Measurements from ENCODE around the gene GKAP1.

GKAP1 gene

GRCh38 chr9:83721509-83721908, 96.1 kb downstream of the GKAP1 start:
- TF ChIP-seq CTCF (IDR thresholded peaks at IDR 0.05; ENCODE audit: borderline replicate concordance, control extremely low read depth, extremely low read depth, insufficient read depth, missing control alignments) = no peak
- in situ Hi-C loops (cut with MboI; ENCODE audit: low sequenced_read_pairs, unreplicated experiment) = no loop called here
- no peak for DNase-seq (ENCODE audit: low spot score)

GRCh38 chr9:83715794-83716193, 101.8 kb downstream of the GKAP1 start:
- no peak for DNase-seq (ENCODE audit: low spot score)
- no peak for TF ChIP-seq CTCF (IDR thresholded peaks at IDR 0.05; ENCODE audit: borderline replicate concordance, control extremely low read depth, extremely low read depth, insufficient read depth, missing control alignments)
- in situ Hi-C loops (cut with MboI; ENCODE audit: low sequenced_read_pairs, unreplicated experiment) = no loop called here

- in situ Hi-C loops (cut with MboI; ENCODE audit: low sequenced_read_pairs, unreplicated experiment) = no loop called here
- no peak for TF ChIP-seq CTCF (IDR thresholded peaks at IDR 0.05; ENCODE audit: borderline replicate concordance, control extremely low read depth, extremely low read depth, insufficient read depth, missing control alignments)
- DNase-seq (ENCODE audit: low spot score) = no peak
Observed at GRCh38 chr9:83715221-83715620, 102.3 kb downstream of the GKAP1 start.

DNA sequence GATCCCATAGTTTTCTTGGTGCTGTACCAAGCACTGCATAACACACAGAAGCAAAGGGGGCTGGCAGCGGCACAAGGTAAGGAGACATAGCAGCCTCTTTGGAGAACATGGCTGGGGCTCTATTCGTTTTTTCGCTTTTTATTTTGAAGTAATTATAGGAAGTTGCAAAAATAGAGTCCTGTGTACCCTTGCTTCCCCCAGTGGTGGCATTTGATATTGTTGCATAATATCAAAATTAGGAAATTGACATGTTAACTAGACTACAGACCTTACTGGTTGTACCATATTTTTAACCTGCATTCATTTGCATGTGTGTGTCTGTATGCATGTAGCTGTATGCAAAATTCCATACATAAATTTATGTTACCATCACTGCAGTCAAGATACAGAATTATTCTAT, 103.2 kb downstream of the GKAP1 start:
- TF ChIP-seq CTCF (IDR thresholded peaks at IDR 0.05; ENCODE audit: borderline replicate concordance, control extremely low read depth, extremely low read depth, insufficient read depth, missing control alignments) = no peak
- in situ Hi-C loops (cut with MboI; ENCODE audit: low sequenced_read_pairs, unreplicated experiment) = no loop called here
- DNase-seq (ENCODE audit: low spot score) = no peak

- in situ Hi-C loops (cut with MboI; ENCODE audit: low sequenced_read_pairs, unreplicated experiment) = no loop called here
- peak; percentile 56 for TF ChIP-seq CTCF (IDR thresholded peaks at IDR 0.05; ENCODE audit: borderline replicate concordance, control extremely low read depth, extremely low read depth, insufficient read depth, missing control alignments)
- DNase-seq (ENCODE audit: low spot score) = peak; percentile 75
Observed at GRCh38 chr9:83708515-83709158, 108.9 kb downstream of the GKAP1 start.

DNA sequence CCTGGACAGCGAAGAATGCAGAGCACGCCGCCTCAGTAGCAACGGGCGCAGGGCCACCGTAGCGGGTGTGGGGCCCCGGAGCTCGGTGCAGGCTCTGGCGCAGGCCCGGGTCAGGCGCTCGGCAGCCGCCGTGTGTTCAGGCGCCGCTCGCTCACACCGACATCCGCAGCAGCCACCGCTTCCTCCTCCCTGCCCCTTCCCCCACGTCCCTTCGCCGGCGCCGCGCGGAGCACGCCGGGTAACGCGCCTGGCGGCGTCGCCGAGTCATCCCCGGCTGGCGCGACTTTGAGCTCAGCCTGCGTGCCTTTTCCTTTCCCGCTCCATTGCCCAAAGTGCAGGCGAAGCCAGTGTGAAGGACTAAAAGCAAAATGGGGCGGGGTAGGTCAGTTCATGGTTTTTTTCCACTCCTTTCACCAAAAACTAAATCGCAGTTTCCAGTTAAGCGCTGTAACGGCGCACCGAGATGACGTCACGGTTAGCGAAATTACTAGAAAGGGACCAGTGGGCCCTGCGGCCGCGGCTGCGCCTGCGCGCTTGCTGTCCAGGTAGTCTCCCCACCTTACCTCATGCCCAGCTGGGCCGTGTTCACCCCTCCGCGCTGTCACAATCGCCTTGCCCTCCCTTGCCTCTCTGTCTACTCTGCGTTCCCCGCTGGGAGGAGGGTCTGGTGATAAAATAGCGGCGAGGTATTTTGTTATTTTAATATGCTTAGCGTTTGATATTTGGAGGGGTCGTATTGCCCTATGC, 109.6 kb downstream of the GKAP1 start, which contains the start of gene UBQLN1:
UBQLN1 (minus strand) TSS at position 191 of the 747 bp plus-strand sequence. CDS start 279 bp downstream, outside the sequence.
- TF ChIP-seq CTCF (IDR thresholded peaks at IDR 0.05; ENCODE audit: borderline replicate concordance, control extremely low read depth, extremely low read depth, insufficient read depth, missing control alignments) = no peak
- peak; percentile 95 for DNase-seq (ENCODE audit: low spot score)
- in situ Hi-C loops (cut with MboI; ENCODE audit: low sequenced_read_pairs, unreplicated experiment) = no loop called here
